RPMI7951 (cell line): ENCODE measurements around the gene RSAD1. TPM values are rescaled to one million over a fixed set of nuclear protein-coding genes. Genes with fewer than 3 reads are reported as not detected.

Experiments
- total RNA-seq: library from RNA; depleted of rRNA; stranded (reverse); fragments of >200 nt; shearing (Covaris generic); gene quantifications from 2 replicates; pipeline ENCODE4 v1.2.3, GENCODE V29; 2014; rRNA removed

The RSAD1 gene
- total RNA-seq, 1 experiment from 2014 or later: 10.0 TPM

Other genes starting within 250 kb of the RSAD1 start
- 0.29 TPM in 1 of 2 replicates, not detected in the other for gene TMEM92, start 204.4 kb upstream of the RSAD1 start, total RNA-seq
- gene XYLT2, start 132.7 kb upstream of the RSAD1 start, total RNA-seq: 12.4 and 15.2 TPM in 2 replicates
- 75.2 and 120 TPM in 2 replicates for gene MRPL27, start 105.7 kb upstream of the RSAD1 start, total RNA-seq
- 10.6 and 14.3 TPM in 2 replicates for gene EME1, start 105.6 kb upstream of the RSAD1 start, total RNA-seq
- 141 and 143 TPM in 2 replicates for gene LRRC59, start 81.3 kb upstream of the RSAD1 start, total RNA-seq
- gene ACSF2, start 52.6 kb upstream of the RSAD1 start, total RNA-seq: 19.4 and 20.4 TPM in 2 replicates
- gene CHAD, start 10.0 kb upstream of the RSAD1 start, total RNA-seq: not detected in 2 replicates
- 0.29 TPM in 1 of 2 replicates, not detected in the other for gene MYCBPAP, start 29.6 kb downstream of the RSAD1 start, total RNA-seq
- not detected in 2 replicates for gene EPN3, start 53.9 kb downstream of the RSAD1 start, total RNA-seq
- 15.5 and 20.5 TPM in 2 replicates for gene SPATA20, start 68.3 kb downstream of the RSAD1 start, total RNA-seq
- under 0.01 and 0.12 TPM in 2 replicates for gene CACNA1G, start 81.9 kb downstream of the RSAD1 start, total RNA-seq
- gene ABCC3, start 156.0 kb downstream of the RSAD1 start, total RNA-seq: 23.1 and 28.4 TPM in 2 replicates
- 26.0 and 30.0 TPM in 2 replicates for gene ANKRD40, start 229.1 kb downstream of the RSAD1 start, total RNA-seq
- 18.4 and 21.7 TPM in 2 replicates for gene LUC7L3, start 240.7 kb downstream of the RSAD1 start, total RNA-seq